ENCODE results near the gene LMO7.
"Not testable (repeated sequence)": the region's sequence is repeated elsewhere in the genome, so short reads cannot be mapped to it uniquely, and the experiment has no call there.

Gene LMO7

GRCh38 chr13:75666646-75667351 lies 30.7 kb downstream of the LMO7 start:
- H3K4me1 Mint-ChIP-seq (ENCODE audit: low read depth) = no peaks in the 10 kb centered on the region
- no peaks in the 10 kb centered on the region for H3K9me3 Mint-ChIP-seq
- no peaks in the 10 kb centered on the region for H3K27me3 Mint-ChIP-seq (ENCODE audit: low read depth)
- no peaks in the 10 kb centered on the region for H3K36me3 Mint-ChIP-seq (ENCODE audit: low read depth)
- H3K27ac Mint-ChIP-seq = no peak overlapping the region
- no peak overlapping the region for H3K4me3 Mint-ChIP-seq

GRCh38 chr13:75669706-75670105 lies 33.6 kb downstream of the LMO7 start:
- no peaks in the 10 kb centered on the region for H3K9me3 Mint-ChIP-seq
- H3K4me1 Mint-ChIP-seq (ENCODE audit: low read depth) = no peaks in the 10 kb centered on the region
- no peak overlapping the region for H3K4me3 Mint-ChIP-seq
- no peaks in the 10 kb centered on the region for H3K36me3 Mint-ChIP-seq (ENCODE audit: low read depth)
- H3K27ac Mint-ChIP-seq = no peak overlapping the region
- H3K27me3 Mint-ChIP-seq (ENCODE audit: low read depth) = no peaks in the 10 kb centered on the region

- H3K4me3 Mint-ChIP-seq = no peak overlapping the region
- H3K27me3 Mint-ChIP-seq (ENCODE audit: low read depth) = no peaks in the 10 kb centered on the region
- H3K9me3 Mint-ChIP-seq = no peaks in the 10 kb centered on the region
- H3K27ac Mint-ChIP-seq = no peak overlapping the region
- H3K36me3 Mint-ChIP-seq (ENCODE audit: low read depth) = no peaks in the 10 kb centered on the region
- H3K4me1 Mint-ChIP-seq (ENCODE audit: low read depth) = no peaks in the 10 kb centered on the region
Measured at GRCh38 chr13:75670496-75670895, 34.4 kb downstream of the LMO7 start.

GRCh38 chr13:75675421-75675820 lies 39.3 kb downstream of the LMO7 start:
- H3K36me3 Mint-ChIP-seq (ENCODE audit: low read depth) = no peaks in the 10 kb centered on the region
- H3K4me3 Mint-ChIP-seq = no peak overlapping the region
- no peaks in the 10 kb centered on the region for H3K9me3 Mint-ChIP-seq
- H3K4me1 Mint-ChIP-seq (ENCODE audit: low read depth) = no peaks in the 10 kb centered on the region
- H3K27ac Mint-ChIP-seq = no peak overlapping the region
- no peaks in the 10 kb centered on the region for H3K27me3 Mint-ChIP-seq (ENCODE audit: low read depth)

- no peaks in the 10 kb centered on the region for H3K4me1 Mint-ChIP-seq (ENCODE audit: low read depth)
- no peaks in the 10 kb centered on the region for H3K9me3 Mint-ChIP-seq
- no peaks in the 10 kb centered on the region for H3K27me3 Mint-ChIP-seq (ENCODE audit: low read depth)
- no peak overlapping the region for H3K27ac Mint-ChIP-seq
- no peak overlapping the region for H3K4me3 Mint-ChIP-seq
- H3K36me3 Mint-ChIP-seq (ENCODE audit: low read depth) = no peaks in the 10 kb centered on the region
Measured at GRCh38 chr13:75679459-75679858, 43.3 kb downstream of the LMO7 start.

- H3K4me3 Mint-ChIP-seq; H3K36me3 Mint-ChIP-seq (ENCODE audit: low read depth); H3K27ac Mint-ChIP-seq; H3K9me3 Mint-ChIP-seq; H3K27me3 Mint-ChIP-seq (ENCODE audit: low read depth); H3K4me1 Mint-ChIP-seq (ENCODE audit: low read depth): not testable (repeated sequence)
Measured at GRCh38 chr13:75680251-75680650, 44.1 kb downstream of the LMO7 start.

GRCh38 chr13:75682326-75682725 lies 46.2 kb downstream of the LMO7 start:
- Mint-ChIP-seq H3K27me3 (ENCODE audit: low read depth) (no peaks in the 10 kb centered on the region), H3K36me3 (ENCODE audit: low read depth) (no peaks in the 10 kb centered on the region), H3K4me1 (ENCODE audit: low read depth) (no peaks in the 10 kb centered on the region)

GRCh38 chr13:75685239-75685697 lies 49.1 kb downstream of the LMO7 start:
- Mint-ChIP-seq H3K4me1 (ENCODE audit: low read depth) (no peaks in the 10 kb centered on the region), H3K4me3 (no peak overlapping the region), H3K27ac (no peak overlapping the region), H3K9me3 (no peaks in the 10 kb centered on the region), H3K27me3 (ENCODE audit: low read depth) (no peaks in the 10 kb centered on the region), H3K36me3 (ENCODE audit: low read depth) (no peaks in the 10 kb centered on the region)

More at GRCh38 chr13:75682326-75682725, 46.2 kb downstream of the LMO7 start:
- no peaks in the 10 kb centered on the region for H3K9me3 Mint-ChIP-seq
- H3K4me3 Mint-ChIP-seq = no peak overlapping the region
- no peak overlapping the region for H3K27ac Mint-ChIP-seq

- H3K27me3 Mint-ChIP-seq (ENCODE audit: low read depth) = no peaks in the 10 kb centered on the region
- no peaks in the 10 kb centered on the region for H3K9me3 Mint-ChIP-seq
- H3K36me3 Mint-ChIP-seq (ENCODE audit: low read depth) = no peaks in the 10 kb centered on the region
- H3K4me1 Mint-ChIP-seq (ENCODE audit: low read depth) = no peaks in the 10 kb centered on the region
- H3K4me3 Mint-ChIP-seq = no peak overlapping the region
- no peak overlapping the region for H3K27ac Mint-ChIP-seq
Measured at GRCh38 chr13:75687150-75687763, 51.1 kb downstream of the LMO7 start.

- Mint-ChIP-seq H3K36me3 (ENCODE audit: low read depth) (no peaks in the 10 kb centered on the region), H3K4me1 (ENCODE audit: low read depth) (no peaks in the 10 kb centered on the region), H3K27ac (no peak overlapping the region), H3K27me3 (ENCODE audit: low read depth) (no peaks in the 10 kb centered on the region), H3K9me3 (no peaks in the 10 kb centered on the region), H3K4me3 (no peak overlapping the region)
Measured at GRCh38 chr13:75689686-75690085, 53.6 kb downstream of the LMO7 start.

- Mint-ChIP-seq H3K4me3 (no peak overlapping the region), H3K27me3 (ENCODE audit: low read depth) (no peaks in the 10 kb centered on the region), H3K36me3 (ENCODE audit: low read depth) (no peaks in the 10 kb centered on the region), H3K27ac (no peak overlapping the region), H3K9me3 (no peaks in the 10 kb centered on the region), H3K4me1 (ENCODE audit: low read depth) (no peaks in the 10 kb centered on the region)
Measured at GRCh38 chr13:75690607-75691006, 54.5 kb downstream of the LMO7 start.

- H3K9me3 Mint-ChIP-seq = no peaks in the 10 kb centered on the region
- H3K4me3 Mint-ChIP-seq = no peak overlapping the region
- H3K36me3 Mint-ChIP-seq (ENCODE audit: low read depth) = no peaks in the 10 kb centered on the region
- no peaks in the 10 kb centered on the region for H3K4me1 Mint-ChIP-seq (ENCODE audit: low read depth)
- H3K27ac Mint-ChIP-seq = no peak overlapping the region
- no peaks in the 10 kb centered on the region for H3K27me3 Mint-ChIP-seq (ENCODE audit: low read depth)
Measured at GRCh38 chr13:75691183-75691582, 55.1 kb downstream of the LMO7 start.

- Mint-ChIP-seq H3K36me3 (ENCODE audit: low read depth) (no peaks in the 10 kb centered on the region), H3K27me3 (ENCODE audit: low read depth) (no peaks in the 10 kb centered on the region), H3K4me1 (ENCODE audit: low read depth) (no peaks in the 10 kb centered on the region), H3K4me3 (no peak overlapping the region), H3K27ac (no peak overlapping the region), H3K9me3 (no peaks in the 10 kb centered on the region)
Measured at GRCh38 chr13:75693227-75693626, 57.1 kb downstream of the LMO7 start.

GRCh38 chr13:75694722-75695121 lies 58.6 kb downstream of the LMO7 start:
- Mint-ChIP-seq H3K4me1 (ENCODE audit: low read depth) (no peaks in the 10 kb centered on the region), H3K9me3 (peaks cover 4% of the 10 kb centered on the region), H3K36me3 (ENCODE audit: low read depth) (peaks cover 2% of the 10 kb centered on the region), H3K4me3 (no peak overlapping the region), H3K27ac (no peak overlapping the region), H3K27me3 (ENCODE audit: low read depth) (no peaks in the 10 kb centered on the region)

GRCh38 chr13:75695908-75696307 lies 59.8 kb downstream of the LMO7 start:
- H3K9me3 Mint-ChIP-seq; H3K36me3 Mint-ChIP-seq (ENCODE audit: low read depth); H3K27me3 Mint-ChIP-seq (ENCODE audit: low read depth); H3K4me3 Mint-ChIP-seq; H3K27ac Mint-ChIP-seq; H3K4me1 Mint-ChIP-seq (ENCODE audit: low read depth): not testable (repeated sequence)

All from T-helper 1 cell treated with Interleukin-12 subunit alpha and Interleukin-12 subunit beta and Interleukin-4 antibody, amounts not matched to agents 30 μg/mL and 1 μg/mL, for 36 hours (primary cell).